Loucy (cell line): Measurements from ENCODE around the gene UQCRHL.
A peak's percentile ranks its signal among the peaks of the same experiment; 100 is the strongest.
"Not testable (repeated sequence)": the region's sequence is repeated elsewhere in the genome, so short reads cannot be mapped to it uniquely, and the experiment has no call there.

ENCODE experiments used
- H2AFZ ChIP-seq: fragments of 200-600 bp; sonication (generic); 2 replicates; pipeline ENCODE4 v1.6.0; 2016; ENCODE audit warnings: antibody characterized with exemption, mild to moderate bottlenecking, low read length, moderate library complexity
- H3F3A ChIP-seq: fragments of 200-600 bp; 2 replicates; pipeline ENCODE4 v1.6.0; 2016; ENCODE audit warnings: antibody characterized with exemption, low read depth, mild to moderate bottlenecking
- H3K27me3 ChIP-seq: fragments of 200-600 bp; sonication (generic); 2 replicates; pipeline ENCODE4 v1.6.1; 2014; ENCODE audit warnings: low read length, mild to moderate bottlenecking; ENCODE audit not compliant: insufficient read depth, poor library complexity, severe bottlenecking
- H3K36me3 ChIP-seq: fragments of 200-600 bp; sonication (generic); 2 replicates; pipeline ENCODE4 v1.6.1; 2016; ENCODE audit warnings: low read length; ENCODE audit not compliant: insufficient read depth
- H3K4me1 ChIP-seq: fragments of 200-600 bp; sonication (generic); 2 replicates; pipeline ENCODE4 v1.5.1; 2014; ENCODE audit warnings: low read length, mild to moderate bottlenecking; ENCODE audit not compliant: insufficient read depth, poor library complexity, severe bottlenecking
- H3K4me2 ChIP-seq: fragments of 200-600 bp; sonication (generic); 2 replicates; pipeline ENCODE4 v1.6.0; 2014; ENCODE audit warnings: antibody characterized with exemption, low read length, low read depth, mild to moderate bottlenecking; ENCODE audit not compliant: poor library complexity, severe bottlenecking
- H3K4me3 ChIP-seq: fragments of 200-600 bp; sonication (generic); 2 replicates; pipeline ENCODE4 v1.5.1; 2014; ENCODE audit warnings: low read length, mild to moderate bottlenecking, mixed read lengths; ENCODE audit not compliant: poor library complexity, severe bottlenecking
- H3K79me2 ChIP-seq: fragments of 200-600 bp; sonication (generic); 2 replicates; pipeline ENCODE4 v1.6.1; 2014; ENCODE audit warnings: low read length; ENCODE audit not compliant: insufficient read depth
- H3K9ac ChIP-seq: fragments of 200-600 bp; sonication (generic); 2 replicates; pipeline ENCODE4 v1.6.0; 2014; ENCODE audit warnings: mild to moderate bottlenecking, low read depth, low read length, moderate library complexity; ENCODE audit not compliant: poor library complexity, severe bottlenecking
- H3K9me2 ChIP-seq: fragments of 200-600 bp; sonication (generic); replicated peaks from 2 replicates; pipeline ENCODE4 v1.6.1; 2016; ENCODE audit warnings: low read depth, low read length, mixed read lengths
- H3K9me3 ChIP-seq: fragments of 200-600 bp; sonication (generic); 2 replicates; pipeline ENCODE4 v1.6.1; 2014; ENCODE audit warnings: mild to moderate bottlenecking, antibody characterized with exemption, low read length, low read depth; ENCODE audit not compliant: insufficient read depth
- H4K20me1 ChIP-seq: fragments of 200-600 bp; sonication (generic); 2 replicates; pipeline ENCODE4 v1.6.0; 2014; ENCODE audit warnings: antibody characterized with exemption, low read length, mild to moderate bottlenecking; ENCODE audit not compliant: insufficient read depth, poor library complexity, severe bottlenecking
- CTCF ChIP-seq: fragments of 200-600 bp; sonication (generic); conservative IDR thresholded peaks from 2 replicates; pipeline ENCODE4 v1.5.1; 2014; ENCODE audit warnings: mild to moderate bottlenecking, antibody characterized with exemption, low read length
- EZH2phosphoT487 ChIP-seq: fragments of 200-600 bp; IDR thresholded peaks from 2 replicates; pipeline ENCODE4 v1.6.1; 2018; ENCODE audit warnings: antibody characterized with exemption, mild to moderate bottlenecking, moderate library complexity, borderline replicate concordance

Gene UQCRHL

GRCh38 chr1:15807549-15807948 lies at the start of gene UQCRHL:
Gene UQCRHL, minus strand, starts transcription at chr1:15807649. Its CDS starts 0 bp downstream, at chr1:15807649.
- not testable (repeated sequence) for H2AFZ ChIP-seq, H3K9me3 ChIP-seq, H3K27me3 ChIP-seq, H3K9ac ChIP-seq, H3K4me2 ChIP-seq, H3F3A ChIP-seq, H3K4me3 ChIP-seq, H4K20me1 ChIP-seq, H3K4me1 ChIP-seq, H3K36me3 ChIP-seq, H3K9me2 ChIP-seq, H3K79me2 ChIP-seq

- no peak overlapping the region for H2AFZ ChIP-seq
- no peaks in the 10 kb centered on the region for H3K36me3 ChIP-seq
- no peaks in the 10 kb centered on the region for H3K9me3 ChIP-seq
- peaks cover 100% of the 10 kb centered on the region for H3K79me2 ChIP-seq
- H4K20me1 ChIP-seq, result peaks cover 64% of the 10 kb centered on the region
- H3K4me3 ChIP-seq, result no peak overlapping the region
- H3K4me1 ChIP-seq, result peaks cover 8% of the 10 kb centered on the region
- no peaks in the 10 kb centered on the region for H3K27me3 ChIP-seq
- TF ChIP-seq CTCF, result no peak
- TF ChIP-seq EZH2phosphoT487, result no peak
- no peaks in the 10 kb centered on the region for H3K9me2 ChIP-seq
- 0 out of 2 replicates have a peak, but pooled peaks cover 2% of the 10 kb centered on the region for H3F3A ChIP-seq
- no peak overlapping the region for H3K4me2 ChIP-seq
- no peak overlapping the region for H3K9ac ChIP-seq
These were observed 49.4 kb upstream of the UQCRHL start for GRCh38 chr1:15856888-15857287.

GRCh38 chr1:15852828-15853302 lies 45.4 kb upstream of the UQCRHL start:
- Histone ChIP-seq H3K79me2 (peaks cover 100% of the 10 kb centered on the region), H3K4me2 (peak overlapping the region; percentile 97)
- TF ChIP-seq EZH2phosphoT487, result no peak
- TF ChIP-seq CTCF, result no peak

More at GRCh38 chr1:15852828-15853302, 45.4 kb upstream of the UQCRHL start:
- H3K4me3 ChIP-seq, result peak overlapping the region; percentile 29
- H3K36me3 ChIP-seq, result no peaks in the 10 kb centered on the region
- H3K9me2 ChIP-seq, result no peaks in the 10 kb centered on the region
- peaks cover 24% of the 10 kb centered on the region for H3K4me1 ChIP-seq
- H3K9ac ChIP-seq, result no peak overlapping the region
- H2AFZ ChIP-seq, result no peak overlapping the region
- H4K20me1 ChIP-seq, result peaks cover 61% of the 10 kb centered on the region
- 0 out of 2 replicates have a peak, but pooled peaks cover 2% of the 10 kb centered on the region for H3F3A ChIP-seq
- no peaks in the 10 kb centered on the region for H3K27me3 ChIP-seq
- no peaks in the 10 kb centered on the region for H3K9me3 ChIP-seq
